GM21619 (cell line): ENCODE measurements around the gene TREML4.

Experiments
- ATAC-seq: cut with Tn5 transposase; IDR thresholded peaks from one replicate; pipeline ENCODE4 v1.9.1; 2021; ENCODE audit not compliant: unreplicated experiment

The TREML4 gene

GRCh38 chr6:41283600-41283999, 55.5 kb downstream of the TREML4 start:
- no peak for ATAC-seq

- ATAC-seq: no peak
These were observed 56.6 kb downstream of the TREML4 start for GRCh38 chr6:41284726-41285125.

GRCh38 chr6:41286544-41287346, 58.6 kb downstream of the TREML4 start, which contains the start of gene TREM1:
Gene TREM1, minus strand, starts transcription at chr6:41286682. Its CDS starts 27 bp downstream, at chr6:41286655.
- ATAC-seq: no peak

GRCh38 chr6:41288030-41288753, 60.0 kb downstream of the TREML4 start:
- ATAC-seq: no peak
